ENCODE data around the gene PHLDB3. TPM values are rescaled to one million over a fixed set of nuclear protein-coding genes. Genes with fewer than 3 reads are reported as not detected.

PHLDB3 gene
- total and polyA plus RNA-seq, 2 donors (not counting 3 experiments of a cell fraction or from before 2014, with no cell fraction given): 5.5 to 12.0 TPM

- no peak for DNase-seq (ENCODE audit: low read depth, low spot score)
- BruUV-seq (replicated peaks): no TSS peak
- intact Hi-C loops (cut with micrococcal nuclease) (no loop called here), dilution Hi-C loops (cut with MboI; ENCODE audit: extremely low pct_ligation_motif_present, low sequenced_read_pairs) (no loop called here)
- Histone ChIP-seq H3K79me2 (ENCODE audit: control insufficient read depth, insufficient read depth, low read length) (no peaks in the 10 kb centered on the region), H2AFZ (ENCODE audit: low read depth, low read length) (no peak overlapping the region), H3K27me3 (ENCODE audit: control insufficient read depth in 2 of 2, insufficient read depth in 2 of 2, low read length in 2 of 2) (no peaks in the 10 kb centered on the region), H4K20me1 (replicated peaks; ENCODE audit: control insufficient read depth, extremely low read depth, insufficient read depth, low read length) (no peaks in the 10 kb centered on the region), H3K27ac (ENCODE audit: insufficient read depth, low read depth, low read length) (no peak overlapping the region), H3K4me1 (ENCODE audit: control insufficient read depth, extremely low read depth, insufficient read depth, low read length) (no peaks in the 10 kb centered on the region), H3K9me1 (replicated peaks; ENCODE audit: control insufficient read depth, extremely low read depth, insufficient read depth, low read length) (no peaks in the 10 kb centered on the region), H3K4me2 (ENCODE audit: insufficient read depth, low read length) (no peak overlapping the region), H3K9ac (replicated peaks; ENCODE audit: extremely low read depth, insufficient read depth, low read length) (no peak overlapping the region), H3K9me3 (replicated peaks; ENCODE audit: control insufficient read depth, insufficient read depth, low read length) (no peaks in the 10 kb centered on the region), H3K36me3 (ENCODE audit: control insufficient read depth in 2 of 2, extremely low read depth in 1 of 2, insufficient read depth in 2 of 2, low read length in 2 of 2) (peaks cover 0 to 8% of the 10 kb centered on the region in 2 experiments), H3K4me3 (replicated peaks in 1 of 3; ENCODE audit: insufficient read depth in 1 of 3, low read depth in 1 of 3, low read length in 3 of 3) (no peak overlapping the region)
- FAIRE-seq: no peak
- ChIA-PET POLR2A (no interaction called here), CTCF (interaction anchor here (1.1 to 1.6 kb wide), 4 partner anchors 10 to 57 kb away, joined by 3 to 8 read pairs (median 4); no protein-coding TSS in a partner anchor)
- no peak for TF ChIP-seq GATA2 (IDR thresholded peaks at IDR 0.05; ENCODE audit: insufficient read depth, insufficient read length, low read depth, low read length)
- no peak for TF ChIP-seq JUN (IDR thresholded peaks at IDR 0.05; ENCODE audit: borderline replicate concordance, insufficient read depth, insufficient read length, low read depth)
- TF ChIP-seq FOS (IDR thresholded peaks at IDR 0.05; ENCODE audit: borderline replicate concordance, insufficient read depth, low read length): no peak
- TF ChIP-seq MYC (IDR thresholded peaks at IDR 0.05; ENCODE audit: low read depth, low read length): no peak
- no peak for TF ChIP-seq POLR2AphosphoS5 (IDR thresholded peaks at IDR 0.05; ENCODE audit: insufficient read depth, low read depth, low read length)
- TF ChIP-seq, protein P1, sequence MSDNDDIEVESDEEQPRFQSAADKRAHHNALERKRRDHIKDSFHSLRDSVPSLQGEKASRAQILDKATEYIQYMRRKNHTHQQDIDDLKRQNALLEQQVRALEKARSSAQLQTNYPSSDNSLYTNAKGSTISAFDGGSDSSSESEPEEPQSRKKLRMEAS (IDR thresholded peaks at IDR 0.05; ENCODE audit: insufficient read depth, insufficient read length): no peak
Observed at GRCh38 chr19:43489979-43490599, 14.5 kb downstream of the PHLDB3 start.

GRCh38 chr19:43489310-43489709, 15.2 kb downstream of the PHLDB3 start:
- no TSS peak for BruUV-seq (replicated peaks)
- Histone ChIP-seq H3K9me3 (replicated peaks; ENCODE audit: control insufficient read depth, insufficient read depth, low read length) (no peaks in the 10 kb centered on the region), H3K27ac (ENCODE audit: insufficient read depth, low read depth, low read length) (no peak overlapping the region), H3K36me3 (ENCODE audit: control insufficient read depth in 2 of 2, extremely low read depth in 1 of 2, insufficient read depth in 2 of 2, low read length in 2 of 2) (peaks cover 0 to 5% of the 10 kb centered on the region in 2 experiments), H3K4me2 (ENCODE audit: insufficient read depth, low read length) (no peak overlapping the region), H3K79me2 (ENCODE audit: control insufficient read depth, insufficient read depth, low read length) (no peaks in the 10 kb centered on the region), H3K4me1 (ENCODE audit: control insufficient read depth, extremely low read depth, insufficient read depth, low read length) (no peaks in the 10 kb centered on the region), H2AFZ (ENCODE audit: low read depth, low read length) (no peak overlapping the region), H3K9ac (replicated peaks; ENCODE audit: extremely low read depth, insufficient read depth, low read length) (no peak overlapping the region), H4K20me1 (replicated peaks; ENCODE audit: control insufficient read depth, extremely low read depth, insufficient read depth, low read length) (no peaks in the 10 kb centered on the region), H3K27me3 (ENCODE audit: control insufficient read depth in 2 of 2, insufficient read depth in 2 of 2, low read length in 2 of 2) (no peaks in the 10 kb centered on the region), H3K4me3 (replicated peaks in 1 of 3; ENCODE audit: insufficient read depth in 1 of 3, low read depth in 1 of 3, low read length in 3 of 3) (no peak overlapping the region), H3K9me1 (replicated peaks; ENCODE audit: control insufficient read depth, extremely low read depth, insufficient read depth, low read length) (no peaks in the 10 kb centered on the region)
- ChIA-PET POLR2A (no interaction called here), CTCF (interaction anchor here (1.5 to 1.6 kb wide), 3 partner anchors 9 to 57 kb away, joined by 3 to 8 read pairs (median 4); no protein-coding TSS in a partner anchor)
- DNase-seq (ENCODE audit: low read depth, low spot score) (no peak), FAIRE-seq (no peak)
- intact Hi-C loops (cut with micrococcal nuclease): no loop called here
- TF ChIP-seq GATA2 (IDR thresholded peaks at IDR 0.05; ENCODE audit: insufficient read depth, insufficient read length, low read depth, low read length) (no peak), FOS (IDR thresholded peaks at IDR 0.05; ENCODE audit: borderline replicate concordance, insufficient read depth, low read length) (no peak), MYC (IDR thresholded peaks at IDR 0.05; ENCODE audit: low read depth, low read length) (no peak), CTCF (IDR thresholded peaks at IDR 0.05; ENCODE audit: extremely low read depth in 1 of 2, insufficient read depth in 1 of 2, low read depth in 1 of 2, low read length in 2 of 2) (no peak), JUN (IDR thresholded peaks at IDR 0.05; ENCODE audit: borderline replicate concordance, insufficient read depth, insufficient read length, low read depth) (no peak), POLR2AphosphoS5 (IDR thresholded peaks at IDR 0.05; ENCODE audit: insufficient read depth, low read depth, low read length) (no peak), EZH2 (IDR thresholded peaks at IDR 0.05; ENCODE audit: borderline replicate concordance, low read depth, low read length, severe bottlenecking) (no peak)
- TF ChIP-seq, protein P1 (IDR thresholded peaks at IDR 0.05; ENCODE audit: insufficient read depth, insufficient read length): no peak
- dilution Hi-C loops (cut with MboI; ENCODE audit: extremely low pct_ligation_motif_present, low sequenced_read_pairs): no loop called here
